ENCODE data around the gene GPRIN1.

The GPRIN1 gene

DNA sequence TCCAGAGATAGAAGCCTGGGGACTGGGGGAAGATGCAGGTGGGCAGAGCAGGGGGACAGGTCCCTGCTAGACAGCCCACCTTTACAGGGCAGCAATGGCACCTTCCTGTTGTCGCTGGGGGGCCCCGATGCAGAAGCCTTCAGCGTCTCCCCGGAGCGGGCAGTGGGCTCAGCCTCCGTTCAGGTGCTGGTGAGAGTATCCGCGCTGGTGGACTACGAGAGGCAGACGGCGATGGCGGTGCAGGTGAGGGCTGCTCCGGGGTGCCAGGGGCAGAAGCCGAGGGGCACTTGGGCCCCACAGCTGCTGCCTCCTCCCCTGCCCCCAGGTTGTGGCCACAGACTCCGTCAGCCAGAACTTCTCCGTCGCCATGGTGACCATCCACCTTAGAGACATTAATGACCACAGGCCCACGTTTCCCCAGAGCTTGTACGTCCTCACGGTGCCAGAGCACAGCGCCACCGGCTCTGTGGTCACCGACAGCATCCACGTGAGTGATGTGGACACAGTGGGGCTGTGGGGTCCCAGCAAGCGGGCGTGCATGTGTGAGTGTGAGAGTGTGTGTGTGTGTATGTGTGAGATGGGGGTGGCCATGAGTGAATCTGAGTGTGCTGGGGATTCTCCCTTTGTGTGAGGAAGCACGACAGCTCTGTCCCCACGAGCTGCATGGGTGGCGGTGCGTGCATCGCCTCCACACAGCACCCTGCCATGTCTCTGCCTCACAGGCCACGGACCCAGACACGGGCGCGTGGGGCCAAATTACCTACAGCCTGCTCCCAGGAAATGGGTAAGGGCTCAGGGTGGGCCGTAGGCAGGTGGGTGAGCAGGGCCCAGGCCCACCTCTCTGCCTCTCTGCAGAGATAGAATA, 32.4 kb downstream of the GPRIN1 start:
- H3K27me3 ChIP-seq (ENCODE audit: low read length) = no peaks in the 10 kb centered on the region
- H3K36me3 ChIP-seq (ENCODE audit: low read length) = no peaks in the 10 kb centered on the region
- H3F3A ChIP-seq (ENCODE audit: insufficient read depth) = no peaks in the 10 kb centered on the region
- no peaks in the 10 kb centered on the region for H4K20me1 ChIP-seq (ENCODE audit: low read depth, low read length)
- no peak overlapping the region for H3K4me3 ChIP-seq (ENCODE audit: insufficient read depth, low read length, poor library complexity, severe bottlenecking)
- H3K4me2 ChIP-seq (ENCODE audit: low read depth, low read length, poor library complexity, severe bottlenecking) = no peak overlapping the region
- no peaks in the 10 kb centered on the region for H3K79me2 ChIP-seq (ENCODE audit: insufficient read depth, low read length)
- no peak overlapping the region for H2AFZ ChIP-seq (ENCODE audit: low read depth, low read length, severe bottlenecking)
- TF ChIP-seq EZH2phosphoT487 (conservative IDR thresholded peaks at IDR 0.05; ENCODE audit: low read length) = no peak
- TF ChIP-seq CTCF (IDR thresholded peaks at IDR 0.05; ENCODE audit: insufficient read depth, low read length, poor library complexity, severe bottlenecking) = no peak
- no peak overlapping the region for H3K27ac ChIP-seq (ENCODE audit: low read depth, low read length)
- H3K9ac ChIP-seq (ENCODE audit: low read length) = no peak overlapping the region
- H3K9me3 ChIP-seq (ENCODE audit: insufficient read depth, low read length) = no peaks in the 10 kb centered on the region
- H3K9me2 ChIP-seq (replicated peaks; ENCODE audit: insufficient read depth, low read length) = no peaks in the 10 kb centered on the region

DNA sequence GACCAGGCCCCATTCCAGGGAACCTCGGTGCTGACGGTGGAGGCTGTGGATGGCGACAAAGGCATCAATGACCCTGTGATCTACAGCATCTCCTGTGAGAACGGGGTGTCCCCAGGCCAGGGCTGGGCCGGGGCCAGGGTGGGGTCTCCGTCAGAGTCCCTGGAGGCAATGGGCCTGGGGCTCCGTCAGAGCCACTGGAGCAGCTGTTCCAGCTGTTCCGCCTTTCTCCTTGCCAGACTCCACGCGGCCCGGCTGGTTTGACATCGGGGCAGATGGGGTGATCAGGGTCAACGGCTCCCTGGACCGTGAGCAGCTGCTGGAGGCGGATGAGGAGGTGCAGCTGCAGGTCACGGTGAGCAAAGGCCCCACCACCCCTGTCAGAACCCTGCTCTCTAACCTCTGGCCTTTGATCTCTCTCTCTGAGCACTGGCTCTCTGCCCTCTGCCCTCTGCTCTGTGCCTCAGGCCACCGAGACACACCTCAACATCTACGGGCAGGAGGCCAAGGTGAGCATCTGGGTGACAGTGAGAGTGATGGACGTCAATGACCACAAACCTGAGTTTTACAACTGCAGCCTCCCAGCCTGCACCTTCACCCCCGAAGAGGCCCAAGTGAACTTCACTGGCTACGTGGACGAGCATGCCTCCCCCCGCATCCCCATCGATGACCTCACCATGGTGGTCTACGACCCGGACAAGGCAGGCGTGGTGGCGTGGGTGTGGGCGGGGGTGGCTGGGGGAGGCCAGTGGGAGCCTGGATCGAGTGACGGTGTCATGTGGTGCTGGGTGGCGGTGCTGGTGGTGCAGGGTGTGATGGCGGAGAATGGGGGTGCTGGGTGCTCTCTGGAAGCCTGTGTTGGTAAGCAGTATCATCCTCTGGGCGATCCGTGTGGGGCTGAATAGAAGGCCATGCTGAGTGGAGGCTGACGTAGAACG, 34.2 kb downstream of the GPRIN1 start:
- no peaks in the 10 kb centered on the region for H3K79me2 ChIP-seq (ENCODE audit: insufficient read depth, low read length)
- no peak overlapping the region for H3K4me3 ChIP-seq (ENCODE audit: insufficient read depth, low read length, poor library complexity, severe bottlenecking)
- H3K9ac ChIP-seq (ENCODE audit: low read length) = no peak overlapping the region
- H3F3A ChIP-seq (ENCODE audit: insufficient read depth) = no peaks in the 10 kb centered on the region
- TF ChIP-seq CTCF (IDR thresholded peaks at IDR 0.05; ENCODE audit: insufficient read depth, low read length, poor library complexity, severe bottlenecking) = no peak
- TF ChIP-seq EZH2phosphoT487 (conservative IDR thresholded peaks at IDR 0.05; ENCODE audit: low read length) = no peak
- no peaks in the 10 kb centered on the region for H3K9me3 ChIP-seq (ENCODE audit: insufficient read depth, low read length)
- no peaks in the 10 kb centered on the region for H4K20me1 ChIP-seq (ENCODE audit: low read depth, low read length)
- no peaks in the 10 kb centered on the region for H3K27me3 ChIP-seq (ENCODE audit: low read length)
- H3K27ac ChIP-seq (ENCODE audit: low read depth, low read length) = no peak overlapping the region
- no peaks in the 10 kb centered on the region for H3K9me2 ChIP-seq (replicated peaks; ENCODE audit: insufficient read depth, low read length)
- H3K4me2 ChIP-seq (ENCODE audit: low read depth, low read length, poor library complexity, severe bottlenecking) = no peak overlapping the region
- no peak overlapping the region for H2AFZ ChIP-seq (ENCODE audit: low read depth, low read length, severe bottlenecking)
- H3K36me3 ChIP-seq (ENCODE audit: low read length) = no peaks in the 10 kb centered on the region

GRCh38 chr5:176575066-176575465, 34.9 kb downstream of the GPRIN1 start:
- Histone ChIP-seq H2AFZ (ENCODE audit: low read depth, low read length, severe bottlenecking) (no peak overlapping the region), H3K4me3 (ENCODE audit: insufficient read depth, low read length, poor library complexity, severe bottlenecking) (no peak overlapping the region), H3K9ac (ENCODE audit: low read length) (no peak overlapping the region), H3K27ac (ENCODE audit: low read depth, low read length) (no peak overlapping the region), H3K27me3 (ENCODE audit: low read length) (no peaks in the 10 kb centered on the region), H3F3A (ENCODE audit: insufficient read depth) (no peaks in the 10 kb centered on the region), H3K79me2 (ENCODE audit: insufficient read depth, low read length) (no peaks in the 10 kb centered on the region), H3K9me3 (ENCODE audit: insufficient read depth, low read length) (no peaks in the 10 kb centered on the region), H4K20me1 (ENCODE audit: low read depth, low read length) (no peaks in the 10 kb centered on the region), H3K36me3 (ENCODE audit: low read length) (no peaks in the 10 kb centered on the region), H3K9me2 (replicated peaks; ENCODE audit: insufficient read depth, low read length) (no peaks in the 10 kb centered on the region), H3K4me2 (ENCODE audit: low read depth, low read length, poor library complexity, severe bottlenecking) (no peak overlapping the region)
- TF ChIP-seq EZH2phosphoT487 (conservative IDR thresholded peaks at IDR 0.05; ENCODE audit: low read length) (no peak), CTCF (IDR thresholded peaks at IDR 0.05; ENCODE audit: insufficient read depth, low read length, poor library complexity, severe bottlenecking) (no peak)

All from SU-DHL-6 (cell line).